Lung (tissue), 12 donors: ENCODE results near the gene CD86. TPM values are rescaled to one million over a fixed set of nuclear protein-coding genes. Genes with fewer than 3 reads are reported as not detected.
"Not testable (repeated sequence)": the region's sequence is repeated elsewhere in the genome, so short reads cannot be mapped to it uniquely, and the experiment has no call there.

Source experiments
- ATAC-seq: fragments of 200-7000 bp; cut with Tn5 transposase; one replicate; pipeline ENCODE4 v1.9.1; 2020; ENCODE audit warnings: moderate number of reproducible peaks; ENCODE audit not compliant: insufficient read depth, low FRiP score
- DNase-seq, 3 donors: peaks; one replicate each; pipeline ENCODE4 v3.0.0-alpha.2; 2013 to 2017
- H3K27ac ChIP-seq, 2 donors: one replicate each; pipeline ENCODE4 v1.5.1; 2013; ENCODE audit warnings: mild to moderate bottlenecking in 2 of 2, moderate library complexity in 2 of 2, control low read depth in 1 of 2, inconsistent platforms in 1 of 2, low read depth in 1 of 2, low read length in 1 of 2
- H3K27me3 ChIP-seq, 3 donors: one replicate each; pipeline ENCODE4 v1.5.1; 2013; ENCODE audit warnings: low read length in 2 of 3; ENCODE audit not compliant: control insufficient read depth in 3 of 3, insufficient read depth in 3 of 3
- H3K36me3 ChIP-seq, 4 donors: one replicate each; pipeline ENCODE4 v1.5.1; 2013; ENCODE audit warnings: low read length in 4 of 4, mild to moderate bottlenecking in 1 of 4, moderate library complexity in 1 of 4; ENCODE audit not compliant: control insufficient read depth in 4 of 4, insufficient read depth in 4 of 4
- H3K4me1 ChIP-seq, 5 donors: one replicate each; pipeline ENCODE4 v1.5.1; 2013; ENCODE audit warnings: low read length in 5 of 5, mild to moderate bottlenecking in 2 of 5, moderate library complexity in 1 of 5; ENCODE audit not compliant: control insufficient read depth in 5 of 5, insufficient read depth in 5 of 5
- H3K4me3 ChIP-seq: one replicate; pipeline ENCODE4 v1.5.1; 2013; ENCODE audit warnings: mild to moderate bottlenecking, control low read depth, moderate library complexity
- H3K9ac ChIP-seq, 2 donors: one replicate each; pipeline ENCODE4 v1.5.1; 2013; ENCODE audit warnings: low read length in 2 of 2, control low read depth in 1 of 2; ENCODE audit not compliant: insufficient read depth in 1 of 2
- H3K9me3 ChIP-seq, 4 donors: one replicate each; pipeline ENCODE4 v1.5.1; 2013; ENCODE audit warnings: low read length in 3 of 4, mild to moderate bottlenecking in 1 of 4, moderate library complexity in 1 of 4; ENCODE audit not compliant: control insufficient read depth in 4 of 4, insufficient read depth in 3 of 4
- WGBS, 2 donors: extraction: QIAGEN DNeasy Blood & Tissue Kit; methylation state at CpG; one replicate each; pipeline ENCODE4 v1.1.7; 2013; 5-methylcytosine and 5-hydroxymethylcytosine counted together
- polyA plus RNA-seq, 2 donors: library from polyadenylated mRNA; stranded (reverse); fragments of 200-250 nt; gene quantifications; one replicate each; pipeline ENCODE4 v1.2.1, GENCODE V29; 2013
- total RNA-seq, 2 donors: library from RNA; depleted of rRNA in 1 of 2; stranded (reverse); fragments of >200 nt in 1 of 2; gene quantifications; one replicate each; pipeline ENCODE4 v1.2.1, GENCODE V29; 2014 to 2021
- TF ChIP-seq, protein P1 (sequence below): IDR thresholded peaks from 2 replicates; pipeline ENCODE4 v1.5.1; 2012; ENCODE audit warnings: mild to moderate bottlenecking; ENCODE audit errors: control extremely low read depth, extremely low read depth
- donor health status: control.
- donor health status: control.
- donor health status: Bipolar disorder and iron deficiency.
- donor health status: healthy.
- donor health status: DM: yes; HTN: yes; CAD: no.

Gene CD86
- total and polyA plus RNA-seq, 4 donors: 8.0 to 11.5 (median 10.7) TPM

DNA sequence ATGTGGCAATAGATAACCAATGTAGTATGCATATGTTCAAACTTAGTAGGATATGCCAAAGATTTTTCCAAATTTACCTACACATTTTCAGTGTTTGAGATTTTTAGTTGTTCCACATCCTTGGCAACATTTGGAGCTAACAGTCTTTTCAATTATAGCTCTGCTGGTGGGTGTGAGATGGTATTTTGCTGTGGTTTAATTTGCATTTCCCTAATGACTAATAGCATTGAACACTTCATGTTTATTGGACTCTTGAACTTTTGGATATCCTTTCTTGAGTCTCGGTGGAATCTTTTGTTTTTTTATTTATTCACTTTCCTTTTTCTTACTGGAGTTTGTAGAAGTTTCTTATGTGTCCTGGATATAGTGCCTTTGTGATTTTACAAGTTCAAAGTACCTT is 22.1 kb upstream of the CD86 start:
- Histone ChIP-seq H3K4me1 (no peaks in the 10 kb centered on the region), H3K27ac (no peak overlapping the region), H3K9ac (no peak overlapping the region), H3K9me3 (peaks cover 0 to 7% (median 0%) of the 10 kb centered on the region in 4 donors), H3K36me3 (no peaks in the 10 kb centered on the region), H3K27me3 (no peaks in the 10 kb centered on the region), H3K4me3 (no peak overlapping the region)
- TF ChIP-seq, protein P1, sequence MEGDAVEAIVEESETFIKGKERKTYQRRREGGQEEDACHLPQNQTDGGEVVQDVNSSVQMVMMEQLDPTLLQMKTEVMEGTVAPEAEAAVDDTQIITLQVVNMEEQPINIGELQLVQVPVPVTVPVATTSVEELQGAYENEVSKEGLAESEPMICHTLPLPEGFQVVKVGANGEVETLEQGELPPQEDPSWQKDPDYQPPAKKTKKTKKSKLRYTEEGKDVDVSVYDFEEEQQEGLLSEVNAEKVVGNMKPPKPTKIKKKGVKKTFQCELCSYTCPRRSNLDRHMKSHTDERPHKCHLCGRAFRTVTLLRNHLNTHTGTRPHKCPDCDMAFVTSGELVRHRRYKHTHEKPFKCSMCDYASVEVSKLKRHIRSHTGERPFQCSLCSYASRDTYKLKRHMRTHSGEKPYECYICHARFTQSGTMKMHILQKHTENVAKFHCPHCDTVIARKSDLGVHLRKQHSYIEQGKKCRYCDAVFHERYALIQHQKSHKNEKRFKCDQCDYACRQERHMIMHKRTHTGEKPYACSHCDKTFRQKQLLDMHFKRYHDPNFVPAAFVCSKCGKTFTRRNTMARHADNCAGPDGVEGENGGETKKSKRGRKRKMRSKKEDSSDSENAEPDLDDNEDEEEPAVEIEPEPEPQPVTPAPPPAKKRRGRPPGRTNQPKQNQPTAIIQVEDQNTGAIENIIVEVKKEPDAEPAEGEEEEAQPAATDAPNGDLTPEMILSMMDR: no peak
- WGBS, 2 donors: 65 to 91% methylated on average over 1 of the region's 1 CpG
- ATAC-seq (no peak), DNase-seq (no peak)

DNA sequence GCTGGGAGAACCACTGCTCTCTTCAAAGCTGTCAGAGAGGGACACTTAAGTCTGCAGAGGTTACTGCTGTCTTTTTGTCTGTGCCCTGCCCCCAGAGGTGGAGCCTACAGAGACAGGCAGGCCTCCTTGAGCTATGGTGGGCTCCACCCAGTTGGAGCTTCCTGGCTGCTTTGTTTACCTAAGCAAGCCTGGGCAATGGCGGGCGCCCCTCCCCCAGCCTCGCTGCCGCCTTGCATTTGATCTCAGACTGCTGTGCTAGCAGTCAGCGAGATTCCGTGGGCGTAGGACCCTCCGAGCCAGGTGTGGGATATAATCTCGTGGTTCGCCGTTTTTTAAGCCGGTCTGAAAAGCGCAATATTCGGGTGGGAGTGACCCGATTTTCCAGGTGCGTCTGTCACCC is 7.9 kb upstream of the CD86 start:
- H3K27me3 ChIP-seq, H3K27ac ChIP-seq, H3K9ac ChIP-seq, DNase-seq, H3K9me3 ChIP-seq, H3K36me3 ChIP-seq, ATAC-seq, H3K4me3 ChIP-seq, H3K4me1 ChIP-seq: not testable (repeated sequence)
- 80 to 84% methylated on average over 1 to 8 of the region's 16 CpGs for WGBS, 2 donors

DNA sequence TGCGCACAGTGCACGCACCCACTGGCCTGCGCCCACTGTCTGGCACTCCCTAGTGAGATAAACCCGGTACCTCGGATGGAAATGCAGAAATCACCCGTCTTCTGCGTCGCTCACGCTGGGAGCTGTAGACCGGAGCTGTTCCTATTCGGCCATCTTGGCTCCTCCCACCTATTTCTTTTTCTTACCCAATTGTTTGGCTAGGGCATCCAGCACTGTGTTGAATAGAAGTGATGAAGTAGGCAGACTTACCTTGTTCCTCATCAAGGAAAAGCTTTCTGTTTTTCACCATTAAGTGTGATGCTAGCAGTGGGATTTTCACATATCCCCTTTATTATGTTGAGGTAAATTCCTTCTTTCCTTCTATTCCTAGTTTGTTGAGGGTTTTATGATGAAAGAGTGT is 7.4 kb upstream of the CD86 start:
- not testable (repeated sequence) for H3K27ac ChIP-seq, H3K9ac ChIP-seq, H3K9me3 ChIP-seq, ATAC-seq, H3K27me3 ChIP-seq, DNase-seq, H3K4me3 ChIP-seq, H3K36me3 ChIP-seq, H3K4me1 ChIP-seq
- 92 to 95% methylated on average over 11 of the region's 11 CpGs for WGBS, 2 donors

DNA sequence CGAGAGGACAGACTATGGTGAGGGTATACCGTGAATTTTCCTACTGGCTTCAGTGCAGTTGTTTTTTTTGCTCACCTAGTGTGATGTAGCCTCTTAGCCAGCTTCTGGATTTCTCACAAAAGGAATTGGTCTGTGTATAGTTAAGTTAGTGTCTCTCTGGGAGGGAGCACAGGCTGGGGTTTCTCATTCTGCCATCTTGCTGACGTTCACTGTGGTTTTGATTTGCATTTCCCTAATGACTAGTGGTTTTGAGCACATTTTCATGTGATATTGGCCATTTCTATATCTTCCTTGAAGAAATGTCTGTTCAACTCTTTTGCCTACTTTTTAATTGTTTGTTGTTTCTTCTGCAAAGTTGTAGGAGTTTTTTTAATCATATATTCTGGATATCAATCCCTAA is 2.2 kb upstream of the CD86 start:
- H3K36me3 ChIP-seq: no peaks in the 10 kb centered on the region
- H3K9me3 ChIP-seq: no peaks in the 10 kb centered on the region
- no peak overlapping the region for H3K9ac ChIP-seq
- H3K27ac ChIP-seq: no peak overlapping the region
- H3K4me3 ChIP-seq: no peak overlapping the region
- 74 to 76% methylated on average over 3 of the region's 3 CpGs for WGBS, 2 donors
- H3K4me1 ChIP-seq: no peaks in the 10 kb centered on the region
- H3K27me3 ChIP-seq: no peaks in the 10 kb centered on the region
- DNase-seq (no peak), ATAC-seq (no peak)
- TF ChIP-seq, protein P1: no peak

DNA sequence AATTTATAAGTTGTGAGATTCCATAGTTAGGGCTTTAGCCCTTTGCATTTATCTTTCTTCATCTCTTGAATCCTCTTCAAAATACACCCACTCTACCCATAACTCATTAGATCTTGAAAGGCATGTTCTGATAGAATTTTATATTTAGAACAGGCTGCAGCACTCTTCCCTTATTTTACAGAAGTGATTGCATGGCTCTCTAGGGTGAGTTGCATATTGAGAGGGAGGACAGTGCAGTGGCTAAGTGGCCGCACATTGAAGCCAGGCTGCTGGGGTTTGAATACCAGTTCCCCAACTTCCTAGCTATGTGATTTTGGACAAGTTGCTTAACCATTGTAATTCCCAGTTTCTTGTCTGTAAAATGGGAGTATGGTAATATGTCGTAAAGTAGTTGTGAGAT is 2.5 kb downstream of the CD86 start:
- no peaks in the 10 kb centered on the region for H3K27me3 ChIP-seq
- DNase-seq: no peak
- H3K9ac ChIP-seq: no peak overlapping the region
- 84 to 94% methylated on average over 2 of the region's 2 CpGs for WGBS, 2 donors
- no peak overlapping the region for H3K4me3 ChIP-seq
- H3K9me3 ChIP-seq: no peaks in the 10 kb centered on the region
- H3K27ac ChIP-seq: no peak overlapping the region
- no peak for ATAC-seq
- TF ChIP-seq, protein P1: no peak
- no peaks in the 10 kb centered on the region for H3K36me3 ChIP-seq
- H3K4me1 ChIP-seq: no peaks in the 10 kb centered on the region
